Ramos (cell line): ENCODE results near the gene MSL3B.
"Not testable (repeated sequence)": the region's sequence is repeated elsewhere in the genome, so short reads cannot be mapped to it uniquely, and the experiment has no call there.

Experiments
- in situ Hi-C: fragments of 300-500 bp; cut with MboI; formaldehyde crosslinking; loops from one replicate; pipeline ENCODE4 v1.14.3; 2022; ENCODE audit warnings: low sequenced_read_pairs; ENCODE audit not compliant: unreplicated experiment

Gene MSL3B

DNA sequence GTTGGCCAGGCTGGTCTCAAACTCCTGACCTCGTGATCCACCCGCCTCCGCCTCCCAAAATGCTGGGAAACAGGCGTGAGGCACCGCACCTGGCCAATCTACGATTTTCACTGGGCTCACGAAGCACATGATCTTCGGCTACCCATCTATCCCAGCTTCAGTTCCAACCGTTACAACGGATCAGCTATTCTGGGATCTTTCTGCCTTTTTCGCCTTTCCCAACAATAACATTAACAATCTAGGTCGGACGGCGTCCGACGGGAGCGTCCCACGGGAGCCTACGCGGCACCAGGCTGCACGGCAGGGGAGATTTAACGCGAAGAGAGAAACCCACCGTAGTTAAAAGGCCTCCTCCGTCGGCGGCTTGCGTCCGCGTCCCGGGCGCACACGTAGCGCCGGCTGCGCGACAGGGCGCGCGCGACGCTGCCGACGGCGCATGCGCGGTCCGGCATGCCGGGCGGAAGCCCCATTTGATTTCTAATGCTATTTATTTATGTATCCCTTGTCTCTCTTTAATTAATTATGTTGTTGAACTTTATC lies at the start of gene MSL3B:
MSL3B (minus strand) TSS at position 394 of the 540 bp plus-strand sequence.
- in situ Hi-C loops, result no loop called here

DNA sequence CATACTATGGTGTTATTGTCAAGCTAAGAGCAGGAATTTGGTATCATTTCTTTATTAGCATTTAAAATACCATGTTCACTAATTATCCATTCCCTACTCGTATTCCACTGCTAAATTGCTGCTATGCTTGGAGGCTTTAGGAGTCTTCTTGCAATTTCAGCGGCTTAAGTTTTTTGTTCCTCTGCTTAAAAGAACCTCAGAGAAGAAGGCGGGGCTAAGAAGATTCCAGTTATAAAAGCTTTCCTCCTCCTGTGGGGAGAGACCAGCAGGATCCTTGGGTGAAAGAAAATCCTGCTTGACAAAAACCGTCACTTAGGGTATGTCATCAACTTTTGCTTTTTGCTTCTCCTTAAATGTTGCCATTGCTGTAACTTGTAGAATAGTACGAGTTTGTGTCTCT lies 48.9 kb upstream of the MSL3B start, which contains the start of gene TRPM8:
TRPM8 (plus strand) TSS at position 258 of the 400 bp plus-strand sequence. CDS start 9,165 bp downstream, outside the sequence.
- in situ Hi-C loops, result no loop called here

DNA sequence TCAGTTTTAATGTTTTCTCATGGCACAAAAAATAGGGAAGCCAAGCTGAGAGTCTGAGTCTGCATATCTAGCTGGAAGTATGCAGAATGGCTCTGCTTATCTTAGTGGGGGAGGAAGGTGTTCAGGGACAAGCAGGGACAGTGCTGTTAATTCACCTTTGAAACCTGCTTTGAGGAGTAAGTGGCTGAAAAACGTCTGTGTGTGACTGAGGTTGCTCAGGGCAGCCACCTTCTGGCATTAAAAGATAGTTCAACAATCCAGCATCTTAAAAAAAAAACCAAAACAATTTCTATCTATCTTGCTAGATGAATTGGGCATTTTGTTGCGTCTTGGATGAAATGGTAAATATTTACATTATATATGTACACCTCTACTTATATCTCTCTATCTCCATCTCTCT lies 46.9 kb upstream of the MSL3B start:
- in situ Hi-C loops, result no loop called here

- in situ Hi-C loops, result no loop called here
These were observed 44.7 kb upstream of the MSL3B start for GRCh38 chr2:233912691-233913423.

DNA sequence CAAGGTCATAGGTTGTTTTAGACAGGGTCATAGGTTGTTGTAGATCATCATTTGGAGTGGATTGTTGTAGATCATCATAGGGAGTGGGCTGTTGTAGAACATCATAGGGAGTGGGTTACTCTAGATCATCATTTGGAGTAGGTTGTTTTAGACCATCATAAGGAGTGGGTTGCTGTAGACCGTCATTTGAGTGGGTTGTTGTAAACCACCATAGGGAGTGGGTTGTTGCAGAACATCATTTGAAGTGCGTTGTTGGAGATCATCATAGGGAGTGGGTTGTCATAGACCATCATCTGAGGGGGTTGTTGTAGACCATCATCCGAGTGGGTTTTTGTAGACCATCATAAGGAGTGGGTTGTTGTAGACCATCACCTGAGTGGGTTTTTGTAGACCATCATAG lies 39.4 kb upstream of the MSL3B start:
- in situ Hi-C loops, result no loop called here

GRCh38 chr2:233905945-233906344 lies 37.8 kb upstream of the MSL3B start:
- in situ Hi-C loops, result no loop called here

GRCh38 chr2:233901884-233902283 lies 33.7 kb upstream of the MSL3B start:
- in situ Hi-C loops, result no loop called here

GRCh38 chr2:233901367-233901766 lies 33.2 kb upstream of the MSL3B start:
- in situ Hi-C loops, result no loop called here

DNA sequence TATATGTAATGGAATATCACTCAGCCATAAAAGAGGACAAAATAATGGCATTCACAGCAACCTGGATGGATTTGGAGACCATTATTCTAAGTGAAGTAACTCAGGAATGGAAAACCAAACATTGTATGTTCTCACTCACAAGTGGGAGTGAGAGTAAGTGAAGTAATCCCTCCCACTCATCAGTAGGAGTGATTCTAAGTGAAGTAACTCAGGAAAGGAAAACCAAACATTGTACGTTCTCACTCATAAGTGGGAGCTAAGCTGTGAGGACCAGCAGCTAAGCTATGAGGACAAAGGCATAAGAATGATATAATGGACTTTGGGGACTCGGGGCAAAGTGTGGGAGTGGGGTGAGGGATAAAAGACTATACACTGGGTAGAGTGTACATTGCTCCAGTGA lies 28.1 kb upstream of the MSL3B start:
- in situ Hi-C loops, result not testable (repeated sequence)

DNA sequence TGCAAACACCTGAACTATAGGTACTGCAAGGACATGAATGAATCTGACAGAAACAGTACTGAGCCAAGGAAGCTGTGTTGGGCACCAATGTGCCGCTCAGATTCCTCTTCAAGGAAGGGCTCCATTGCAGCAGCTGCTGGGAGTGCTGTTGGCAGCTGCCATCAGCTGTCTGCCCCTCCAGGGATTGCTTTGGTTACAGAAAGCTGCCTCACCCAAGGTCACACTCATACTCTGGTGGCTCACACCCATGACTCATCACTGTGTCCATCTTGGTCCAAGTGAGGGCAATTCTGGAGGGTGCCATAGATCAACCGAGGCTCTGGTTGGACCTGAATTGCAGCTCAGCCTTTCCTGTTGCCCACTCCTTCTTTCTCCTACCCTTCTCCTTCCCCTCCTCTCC lies 24.6 kb upstream of the MSL3B start:
- in situ Hi-C loops, result no loop called here

GRCh38 chr2:233882353-233882752 lies 14.2 kb upstream of the MSL3B start:
- in situ Hi-C loops, result no loop called here

- in situ Hi-C loops, result not testable (repeated sequence)
These were observed 3.9 kb upstream of the MSL3B start for GRCh38 chr2:233872125-233872524.

DNA sequence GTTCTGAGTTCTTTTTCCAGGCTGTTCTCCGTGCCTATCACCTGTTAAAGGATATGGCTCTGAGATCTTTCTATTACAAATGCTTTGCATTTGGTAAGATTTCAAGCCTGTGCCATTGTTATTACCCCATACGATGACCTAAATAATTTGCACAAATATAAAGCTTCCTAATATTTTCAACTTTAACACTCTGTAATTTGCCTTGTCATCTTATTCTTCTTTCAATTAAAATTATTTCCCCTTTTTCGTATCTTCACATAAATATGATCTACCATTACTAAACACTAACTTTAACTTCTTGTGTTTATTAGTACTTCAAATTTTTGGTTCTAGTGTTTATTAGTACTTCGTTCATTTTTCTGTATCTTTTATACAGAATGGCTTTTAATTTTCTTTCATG lies 3.2 kb upstream of the MSL3B start:
- in situ Hi-C loops, result no loop called here

DNA sequence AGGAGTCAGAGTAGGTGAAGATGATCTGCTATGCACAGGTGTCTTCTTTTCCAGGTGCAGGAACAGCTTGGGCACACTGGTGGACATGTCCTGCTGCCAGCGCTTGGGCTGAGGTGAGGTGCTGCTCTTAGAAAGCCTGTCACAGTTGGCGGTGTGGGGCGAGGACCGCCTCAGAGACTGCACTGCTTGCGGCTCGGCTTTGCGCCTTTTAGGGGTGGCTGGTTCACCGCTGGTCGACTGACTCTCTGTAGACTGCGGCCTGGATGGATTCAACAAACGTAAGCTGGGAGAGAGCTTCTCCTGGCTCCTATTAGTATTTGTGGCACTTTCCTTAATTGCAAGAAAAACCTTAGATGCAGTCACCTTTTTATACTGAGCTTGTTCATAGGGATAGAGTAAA lies 1.7 kb downstream of the MSL3B start:
- in situ Hi-C loops, result no loop called here

GRCh38 chr2:233865838-233866237 lies 2.3 kb downstream of the MSL3B start:
- in situ Hi-C loops, result no loop called here

- in situ Hi-C loops, result no loop called here
These were observed 5.9 kb downstream of the MSL3B start for GRCh38 chr2:233862261-233862768.

GRCh38 chr2:233858331-233858730 lies 9.9 kb downstream of the MSL3B start:
- in situ Hi-C loops, result no loop called here

DNA sequence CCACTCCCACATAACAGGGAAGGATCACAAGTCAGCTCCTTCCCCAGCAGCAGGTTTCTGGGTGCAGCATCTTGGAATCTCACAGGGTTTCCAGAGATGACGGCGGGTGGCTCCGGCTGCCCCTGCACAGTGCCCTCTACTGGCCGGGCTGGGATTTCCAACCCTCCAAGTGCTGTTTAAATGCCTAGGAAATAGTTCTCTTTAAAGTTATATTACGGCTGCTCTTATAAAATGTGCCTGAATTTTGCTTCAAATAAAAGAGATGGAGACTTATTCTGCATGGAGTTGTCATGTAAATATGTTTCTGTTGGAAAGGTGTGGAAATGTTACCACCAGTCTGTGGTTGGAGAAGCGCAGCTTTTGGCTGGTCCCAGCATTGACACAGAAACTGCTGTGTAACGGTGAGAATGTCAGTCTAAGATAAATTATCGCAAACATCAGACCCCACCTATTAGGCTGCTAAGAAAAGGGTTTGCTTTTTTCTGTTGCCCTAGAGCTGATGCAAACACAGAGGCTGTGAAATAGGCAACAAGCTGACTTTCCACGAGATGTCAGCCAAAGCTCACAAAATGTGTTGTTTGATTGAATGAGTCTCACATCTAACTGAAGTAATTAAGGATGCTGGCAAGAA lies 10.6 kb downstream of the MSL3B start:
- in situ Hi-C loops, result no loop called here

- in situ Hi-C loops, result no loop called here
These were observed 12.0 kb downstream of the MSL3B start for GRCh38 chr2:233856184-233856583.

DNA sequence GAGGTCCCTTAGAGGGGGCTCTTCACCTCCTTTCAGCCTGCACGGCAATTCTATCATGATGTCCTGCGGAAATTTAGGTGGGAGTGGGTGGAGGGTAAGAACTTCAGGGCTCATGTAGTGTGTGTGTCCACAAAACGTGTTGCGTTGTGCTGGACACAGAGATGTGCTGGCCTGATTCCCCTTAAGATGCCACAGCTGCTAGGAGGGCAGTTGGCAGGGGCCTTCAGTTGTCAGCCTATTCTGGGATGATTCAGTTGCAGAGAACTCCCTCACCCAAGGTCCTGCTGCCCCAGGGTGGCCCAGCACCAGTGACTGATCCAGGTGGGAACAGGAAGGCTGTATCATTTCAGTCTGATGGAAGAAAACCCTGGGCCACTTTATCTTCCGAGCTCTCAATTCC lies 12.8 kb downstream of the MSL3B start:
- in situ Hi-C loops, result no loop called here

GRCh38 chr2:233854241-233854981 lies 13.8 kb downstream of the MSL3B start, which contains the start of gene HJURP:
HJURP (minus strand) TSS chr2:233854535; CDS start chr2:233854500, 35 bp downstream.
- in situ Hi-C loops, result no loop called here
